ENCODE measurements around the gene GFOD2.

- no peak for TF ChIP-seq POLR2AphosphoS5 (IDR thresholded peaks at IDR 0.05; ENCODE audit: insufficient read depth, low read depth, low read length)
- no peak for TF ChIP-seq CTCF (IDR thresholded peaks at IDR 0.05; ENCODE audit: extremely low read depth in 1 of 2, insufficient read depth in 1 of 2, low read depth in 1 of 2, low read length in 2 of 2)
- TF ChIP-seq POLR2A (IDR thresholded peaks at IDR 0.05; ENCODE audit: low read depth, low read length), result no peak
- TF ChIP-seq EZH2 (IDR thresholded peaks at IDR 0.05; ENCODE audit: borderline replicate concordance, low read depth, low read length, severe bottlenecking), result no peak
- no peak for TF ChIP-seq FOS (IDR thresholded peaks at IDR 0.05; ENCODE audit: borderline replicate concordance, insufficient read depth, low read length)
These were observed 51.7 kb downstream of the GFOD2 start for GRCh38 chr16:67667453-67667816.
